CD4-positive, alpha-beta T cell (primary cell): ENCODE measurements around the gene MYH14. TPM values are rescaled to one million over a fixed set of nuclear protein-coding genes. Genes with fewer than 3 reads are reported as not detected.

Source experiments
- ATAC-seq: fragments of 200-7000 bp; cut with Tn5 transposase; one replicate; pipeline ENCODE4 v1.10.0; 2022; ENCODE audit warnings: mild to moderate bottlenecking; ENCODE audit not compliant: poor library complexity
- CTCF ChIA-PET: fragments of 350-600 bp; sonication (Branson Sonifier 250); formaldehyde crosslinking; loops from one replicate; lab custom pipeline; 2021; ENCODE audit warnings: antibody characterized with exemption, inconsistent platforms; lab: Charles Lee
- POLR2A ChIA-PET: fragments of 350-600 bp; sonication (Branson Sonifier 250); formaldehyde crosslinking; loops from one replicate; lab custom pipeline; 2021; ENCODE audit warnings: antibody characterized with exemption, inconsistent platforms; lab: Charles Lee
- DNase-seq, 14 experiments: peaks; one replicate each; pipeline ENCODE4 v3.0.0-alpha.2; 2013 to 2020; ENCODE audit warnings: mixed read lengths in 2 of 14
- H3K27ac ChIP-seq, 2 donors: one replicate each; pipeline versions ENCODE4 v1.5.1 to v1.7.0; 2013; ENCODE audit warnings: low read length in 2 of 2, low read depth in 1 of 2, mild to moderate bottlenecking in 1 of 2
- H3K27me3 ChIP-seq, 2 experiments: 1 replicate in 1 of 2; 2 replicates in 1 of 2; pipeline versions ENCODE4 v1.6.1 to v1.7.0; 2013; ENCODE audit warnings: low read length in 2 of 2, control low read depth in 1 of 2, mild to moderate bottlenecking in 1 of 2, moderate library complexity in 1 of 2; ENCODE audit not compliant: insufficient read depth in 2 of 2, control insufficient read depth in 1 of 2
- H3K36me3 ChIP-seq: one replicate; pipeline ENCODE4 v1.6.1; 2013; ENCODE audit warnings: low read length, control low read depth; ENCODE audit not compliant: insufficient read depth
- H3K4me1 ChIP-seq: one replicate; pipeline ENCODE4 v1.6.1; 2013; ENCODE audit warnings: low read length, control low read depth; ENCODE audit not compliant: insufficient read depth
- H3K4me3 ChIP-seq: one replicate; pipeline ENCODE4 v1.5.1; 2013; ENCODE audit warnings: mild to moderate bottlenecking, low read length, moderate library complexity
- H3K9me3 ChIP-seq, 2 experiments: 1 replicate in 1 of 2; 2 replicates in 1 of 2; pipeline versions ENCODE4 v1.6.1 to v1.7.0; 2013; ENCODE audit warnings: low read length in 2 of 2, mild to moderate bottlenecking in 2 of 2, control low read depth in 1 of 2, moderate library complexity in 1 of 2; ENCODE audit not compliant: control insufficient read depth in 1 of 2, insufficient read depth in 1 of 2
- H3K27ac Mint-ChIP-seq: one replicate; pipeline ENCODE4 v1.8.0; 2020; ENCODE audit warnings: mixed read lengths
- H3K27me3 Mint-ChIP-seq: one replicate; pipeline ENCODE4 v1.8.0; 2021; ENCODE audit warnings: mixed read lengths
- H3K36me3 Mint-ChIP-seq: one replicate; pipeline ENCODE4 v1.8.0; 2021; ENCODE audit warnings: low read depth, mixed read lengths
- H3K4me1 Mint-ChIP-seq: one replicate; pipeline ENCODE4 v1.8.0; 2021; ENCODE audit warnings: low read depth, mixed read lengths
- H3K4me3 Mint-ChIP-seq: one replicate; pipeline ENCODE4 v1.8.0; 2020; ENCODE audit warnings: mild to moderate bottlenecking, mixed read lengths
- H3K9me3 Mint-ChIP-seq: one replicate; pipeline ENCODE4 v1.8.0; 2020; ENCODE audit warnings: mixed read lengths
- intact Hi-C, 2 experiments: fragments of 100-400 bp; cut with DNase I in 1 of 2; cut with micrococcal nuclease in 1 of 2; formaldehyde crosslinking; loops; one replicate each; pipeline versions ENCODE4 v1.15.1 to v1.9.0; 2023 to 2025; cut with DNase I, micrococcal nuclease
- total RNA-seq, 174 experiments: library from RNA in 2 of 174; stranded (reverse) in 2 of 174; gene quantifications; one replicate each; pipeline ENCODE4 v1.2.3 and lab custom pipeline; 2021 to 2026
- TF ChIP-seq, protein P1 (sequence below): fragments of 200-600 bp; IDR thresholded peaks from one replicate; pipeline ENCODE4 v1.8.0; 2022; ENCODE audit warnings: antibody characterized with exemption, mild to moderate bottlenecking

MYH14 gene
- total RNA-seq, 2 experiments from 2014 or later, result not detected

DNA sequence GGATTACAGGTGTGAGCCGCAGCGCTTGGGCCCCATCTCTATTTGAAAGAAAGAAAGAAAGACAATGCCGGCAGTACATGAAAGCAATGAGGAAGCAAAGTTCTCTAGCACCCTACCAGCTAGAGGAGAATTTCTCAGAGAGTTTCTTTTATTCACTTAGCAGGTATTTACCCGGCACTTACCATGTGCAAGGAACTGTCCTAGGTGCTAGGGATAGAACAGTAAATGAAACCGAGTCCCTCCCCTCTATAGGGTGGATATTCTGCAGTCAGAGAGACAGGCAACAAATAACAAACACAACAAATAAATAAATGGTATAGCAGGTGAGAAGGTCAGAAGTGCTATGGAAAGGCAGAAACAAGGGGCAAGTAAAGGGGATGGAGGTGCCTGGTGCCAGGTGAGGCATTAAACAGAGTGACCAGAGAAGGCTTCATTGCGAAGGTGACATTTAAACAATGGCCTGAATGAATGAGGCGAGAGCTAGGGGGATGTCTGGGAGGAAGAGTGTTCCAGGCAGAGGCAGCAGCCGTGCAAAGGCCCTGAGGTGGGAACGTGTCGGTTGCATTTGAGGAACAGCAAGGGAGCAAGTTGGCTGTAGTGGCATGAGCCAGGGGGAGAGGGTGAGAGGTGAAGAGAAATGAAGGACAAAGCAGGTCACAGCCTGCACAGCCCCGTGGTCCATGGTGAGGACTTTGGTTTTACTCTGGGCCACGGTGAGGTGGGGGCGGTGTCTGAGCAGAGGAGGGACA is 10.8 kb upstream of the MYH14 start:
- H3K36me3 Mint-ChIP-seq, result no peaks in the 10 kb centered on the region
- Histone ChIP-seq H3K4me3 (no peak overlapping the region), H3K9me3 (peaks cover 0 to 4% of the 10 kb centered on the region in 2 experiments), H3K27me3 (peaks cover 6 to 10% of the 10 kb centered on the region in 2 experiments), H3K27ac (no peak overlapping the region), H3K4me1 (no peaks in the 10 kb centered on the region), H3K36me3 (no peaks in the 10 kb centered on the region)
- CTCF ChIA-PET, result no interaction called here
- H3K4me1 Mint-ChIP-seq, result no peaks in the 10 kb centered on the region
- no peaks in the 10 kb centered on the region for H3K9me3 Mint-ChIP-seq
- TF ChIP-seq, protein P1, sequence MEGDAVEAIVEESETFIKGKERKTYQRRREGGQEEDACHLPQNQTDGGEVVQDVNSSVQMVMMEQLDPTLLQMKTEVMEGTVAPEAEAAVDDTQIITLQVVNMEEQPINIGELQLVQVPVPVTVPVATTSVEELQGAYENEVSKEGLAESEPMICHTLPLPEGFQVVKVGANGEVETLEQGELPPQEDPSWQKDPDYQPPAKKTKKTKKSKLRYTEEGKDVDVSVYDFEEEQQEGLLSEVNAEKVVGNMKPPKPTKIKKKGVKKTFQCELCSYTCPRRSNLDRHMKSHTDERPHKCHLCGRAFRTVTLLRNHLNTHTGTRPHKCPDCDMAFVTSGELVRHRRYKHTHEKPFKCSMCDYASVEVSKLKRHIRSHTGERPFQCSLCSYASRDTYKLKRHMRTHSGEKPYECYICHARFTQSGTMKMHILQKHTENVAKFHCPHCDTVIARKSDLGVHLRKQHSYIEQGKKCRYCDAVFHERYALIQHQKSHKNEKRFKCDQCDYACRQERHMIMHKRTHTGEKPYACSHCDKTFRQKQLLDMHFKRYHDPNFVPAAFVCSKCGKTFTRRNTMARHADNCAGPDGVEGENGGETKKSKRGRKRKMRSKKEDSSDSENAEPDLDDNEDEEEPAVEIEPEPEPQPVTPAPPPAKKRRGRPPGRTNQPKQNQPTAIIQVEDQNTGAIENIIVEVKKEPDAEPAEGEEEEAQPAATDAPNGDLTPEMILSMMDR, result no peak
- H3K4me3 Mint-ChIP-seq, result no peak overlapping the region
- DNase-seq (no peak), ATAC-seq (no peak)
- POLR2A ChIA-PET, result no interaction called here
- H3K27ac Mint-ChIP-seq, result no peak overlapping the region
- peaks cover 47% of the 10 kb centered on the region for H3K27me3 Mint-ChIP-seq
- intact Hi-C loops, result no loop called here

DNA sequence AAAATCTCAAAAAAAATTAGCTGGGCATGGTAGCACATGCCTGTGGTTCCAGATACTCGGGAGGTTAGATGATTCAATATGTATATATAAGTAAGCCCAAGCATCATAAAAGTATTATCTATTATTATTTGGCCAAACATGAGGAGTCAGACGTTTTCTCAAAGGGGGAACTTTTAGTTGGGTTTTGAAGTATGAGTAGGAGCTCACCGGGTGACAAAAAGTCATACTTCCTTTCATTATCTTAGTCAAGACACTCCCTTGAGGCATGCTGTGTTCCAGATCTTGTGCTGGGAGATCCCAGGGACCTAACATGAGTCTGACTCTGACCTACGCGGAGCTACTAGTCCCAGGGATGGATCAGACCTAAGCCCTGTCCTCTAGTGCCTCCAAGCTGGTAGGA is 8.2 kb upstream of the MYH14 start:
- CTCF ChIA-PET, result no interaction called here
- Mint-ChIP-seq H3K27ac (no peak overlapping the region), H3K9me3 (no peaks in the 10 kb centered on the region), H3K4me3 (no peak overlapping the region), H3K27me3 (peaks cover 50% of the 10 kb centered on the region), H3K4me1 (no peaks in the 10 kb centered on the region), H3K36me3 (no peaks in the 10 kb centered on the region)
- TF ChIP-seq, protein P1, result no peak
- POLR2A ChIA-PET, result no interaction called here
- no peak overlapping the region for H3K4me3 ChIP-seq
- H3K4me1 ChIP-seq, result no peaks in the 10 kb centered on the region
- ATAC-seq, result no peak
- H3K9me3 ChIP-seq, result no peaks in the 10 kb centered on the region
- peaks cover 10 to 14% of the 10 kb centered on the region in 2 experiments for H3K27me3 ChIP-seq
- no peaks in the 10 kb centered on the region for H3K36me3 ChIP-seq
- intact Hi-C loops, result no loop called here
- H3K27ac ChIP-seq, result no peak overlapping the region
- DNase-seq, result no peak

DNA sequence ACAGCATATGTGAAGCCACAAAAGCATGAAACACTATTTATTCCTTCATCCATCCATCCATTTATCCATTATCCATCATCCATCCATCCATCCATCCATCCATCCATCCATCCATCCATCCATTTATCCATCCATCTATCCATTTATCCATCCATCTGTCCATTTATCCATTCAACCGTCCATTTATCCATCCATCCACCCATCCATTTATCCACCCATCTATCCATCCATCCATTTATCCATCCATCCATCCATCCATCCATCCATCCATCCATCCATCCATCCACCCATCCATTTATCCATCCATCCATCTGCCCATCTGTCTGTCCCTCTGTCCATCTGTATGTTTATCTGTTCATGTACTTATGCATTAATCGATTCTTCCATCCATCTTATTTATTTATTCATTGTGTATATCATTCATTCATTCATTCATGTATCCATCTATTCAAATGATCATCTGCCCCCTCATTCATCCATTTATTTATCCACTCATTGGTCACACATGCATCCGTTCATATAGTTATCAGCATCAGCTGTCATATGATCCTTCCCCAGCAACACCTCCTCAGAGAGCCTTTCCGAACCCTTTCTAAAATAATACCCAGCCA is 7.0 kb upstream of the MYH14 start:
- Mint-ChIP-seq H3K9me3 (no peaks in the 10 kb centered on the region), H3K4me1 (no peaks in the 10 kb centered on the region), H3K36me3 (no peaks in the 10 kb centered on the region), H3K27ac (no peak overlapping the region), H3K4me3 (no peak overlapping the region), H3K27me3 (peaks cover 52% of the 10 kb centered on the region)
- TF ChIP-seq, protein P1, result no peak
- ATAC-seq (no peak), DNase-seq (no peak)
- Histone ChIP-seq H3K4me3 (no peak overlapping the region), H3K4me1 (no peaks in the 10 kb centered on the region), H3K36me3 (no peaks in the 10 kb centered on the region), H3K27ac (no peak overlapping the region), H3K27me3 (peaks cover 18 to 21% of the 10 kb centered on the region in 2 experiments), H3K9me3 (no peaks in the 10 kb centered on the region)
- CTCF ChIA-PET, result no interaction called here
- intact Hi-C loops, result no loop called here
- POLR2A ChIA-PET, result no interaction called here
